ENCODE measurements around the gene ACOT7.

Gene ACOT7

DNA sequence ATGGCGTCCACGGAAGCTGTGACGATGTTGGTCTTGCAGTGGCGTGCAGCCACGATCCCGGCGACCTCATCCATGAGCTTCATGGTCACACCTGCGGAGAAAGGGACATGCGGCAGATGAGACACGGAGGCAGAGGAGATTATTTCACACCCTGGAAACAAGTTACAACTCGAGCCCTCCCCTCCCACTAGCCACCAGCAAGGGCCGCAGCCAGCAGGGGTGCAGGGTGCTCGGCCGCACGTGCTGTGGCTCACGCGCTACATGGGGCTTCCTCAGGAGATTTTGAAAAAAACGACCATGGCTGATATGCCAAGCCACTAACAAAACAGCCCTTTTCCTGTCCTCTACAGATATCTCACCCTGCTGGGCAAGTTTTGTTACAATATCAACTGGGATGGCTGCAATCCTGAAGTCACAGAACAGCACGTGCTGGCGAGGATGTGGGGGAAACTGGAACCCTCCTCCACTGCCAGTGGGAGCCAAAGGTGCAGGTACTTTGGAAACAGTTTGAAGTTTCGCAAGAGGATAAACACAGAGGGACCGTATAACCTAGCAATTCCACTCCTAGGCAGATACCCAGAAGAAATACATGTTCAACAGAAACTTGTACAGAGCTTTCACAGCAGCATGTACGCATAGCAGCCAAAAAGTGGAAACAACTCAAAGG is 98.5 kb downstream of the ACOT7 start:
- TF ChIP-seq EZH2 (IDR thresholded peaks at IDR 0.05; ENCODE audit: borderline replicate concordance, low read length) (no peak), CTCF (IDR thresholded peaks at IDR 0.05; ENCODE audit: low read length) (no peak)
- H3K36me3 ChIP-seq (ENCODE audit: insufficient read depth, low read length) = no peaks in the 10 kb centered on the region
- no peaks in the 10 kb centered on the region for H3K27me3 ChIP-seq (ENCODE audit: insufficient read depth, low read length)
- no peaks in the 10 kb centered on the region for H3K79me2 ChIP-seq (ENCODE audit: insufficient read depth, low read length)
- no peaks in the 10 kb centered on the region for H4K20me1 ChIP-seq (ENCODE audit: insufficient read depth, low read length)
- H3K9me2 ChIP-seq (ENCODE audit: low read depth, low read length) = no peaks in the 10 kb centered on the region
- H3F3A ChIP-seq (ENCODE audit: insufficient read depth, low read length) = no peaks in the 10 kb centered on the region
- no peak overlapping the region for H3K4me3 ChIP-seq (ENCODE audit: low read depth, low read length, poor library complexity, severe bottlenecking)
- no peak overlapping the region for H3K27ac ChIP-seq (ENCODE audit: low read depth, low read length, poor library complexity, severe bottlenecking)
- no peak overlapping the region for H2AFZ ChIP-seq (ENCODE audit: low read length)
- H3K9ac ChIP-seq (ENCODE audit: low read length) = no peak overlapping the region
- H3K9me3 ChIP-seq (ENCODE audit: low read length) = no peaks in the 10 kb centered on the region
- no peaks in the 10 kb centered on the region for H3K4me1 ChIP-seq (ENCODE audit: insufficient read depth, low read length, severe bottlenecking)
- no peak overlapping the region for H3K4me2 ChIP-seq (ENCODE audit: low read length)

DNA sequence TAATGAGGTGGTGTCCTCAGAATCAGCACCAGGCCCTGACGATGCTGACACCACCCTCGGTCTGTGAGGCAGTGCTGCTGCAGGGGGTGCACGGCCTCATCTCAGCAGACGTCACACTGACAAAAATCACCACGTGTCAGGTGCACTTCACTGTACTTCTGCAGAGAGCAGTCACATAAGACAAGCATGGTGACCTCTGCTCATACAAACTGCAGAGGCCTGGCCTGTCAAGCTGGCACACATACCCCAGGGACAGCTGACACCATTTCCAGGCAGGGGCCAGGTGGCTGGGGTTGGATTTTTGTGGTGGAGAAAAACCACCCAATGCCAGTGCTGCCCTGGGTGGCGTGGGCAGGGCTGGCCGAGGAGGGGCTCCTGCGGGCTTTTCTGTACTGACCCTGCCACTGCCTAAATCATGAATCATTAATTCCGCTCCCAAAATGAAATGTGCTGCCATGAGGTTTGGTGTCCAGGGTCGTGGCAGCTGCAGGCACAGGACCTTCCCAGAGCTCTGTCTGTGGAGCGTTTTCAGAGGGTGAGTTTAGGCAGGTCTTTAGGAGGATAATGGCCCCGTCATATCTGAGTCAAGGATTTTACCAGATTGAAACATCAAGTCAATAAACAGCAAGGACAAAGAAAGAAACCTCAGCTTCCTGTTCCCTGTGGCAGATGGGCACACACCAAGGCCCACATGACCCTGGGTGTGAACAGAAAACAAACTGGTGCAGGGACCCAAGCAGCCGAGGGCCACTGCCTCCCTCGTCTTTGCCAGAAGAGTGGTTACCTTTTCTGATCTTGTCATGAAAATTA is 99.3 kb downstream of the ACOT7 start:
- no peaks in the 10 kb centered on the region for H4K20me1 ChIP-seq (ENCODE audit: insufficient read depth, low read length)
- no peak overlapping the region for H2AFZ ChIP-seq (ENCODE audit: low read length)
- no peaks in the 10 kb centered on the region for H3K9me2 ChIP-seq (ENCODE audit: low read depth, low read length)
- H3K27me3 ChIP-seq (ENCODE audit: insufficient read depth, low read length) = no peaks in the 10 kb centered on the region
- no peak overlapping the region for H3K27ac ChIP-seq (ENCODE audit: low read depth, low read length, poor library complexity, severe bottlenecking)
- TF ChIP-seq EZH2 (IDR thresholded peaks at IDR 0.05; ENCODE audit: borderline replicate concordance, low read length) = no peak
- no peak for TF ChIP-seq CTCF (IDR thresholded peaks at IDR 0.05; ENCODE audit: low read length)
- no peak overlapping the region for H3K4me2 ChIP-seq (ENCODE audit: low read length)
- no peaks in the 10 kb centered on the region for H3K36me3 ChIP-seq (ENCODE audit: insufficient read depth, low read length)
- H3K4me1 ChIP-seq (ENCODE audit: insufficient read depth, low read length, severe bottlenecking) = no peaks in the 10 kb centered on the region
- no peak overlapping the region for H3K4me3 ChIP-seq (ENCODE audit: low read depth, low read length, poor library complexity, severe bottlenecking)
- H3K9me3 ChIP-seq (ENCODE audit: low read length) = no peaks in the 10 kb centered on the region
- no peaks in the 10 kb centered on the region for H3F3A ChIP-seq (ENCODE audit: insufficient read depth, low read length)
- H3K9ac ChIP-seq (ENCODE audit: low read length) = no peak overlapping the region
- no peaks in the 10 kb centered on the region for H3K79me2 ChIP-seq (ENCODE audit: insufficient read depth, low read length)

GRCh38 chr1:6292102-6292501 is 101.5 kb downstream of the ACOT7 start:
- H2AFZ ChIP-seq (ENCODE audit: low read length) = no peak overlapping the region
- no peaks in the 10 kb centered on the region for H3K9me3 ChIP-seq (ENCODE audit: low read length)
- H3K36me3 ChIP-seq (ENCODE audit: insufficient read depth, low read length) = no peaks in the 10 kb centered on the region
- H3K79me2 ChIP-seq (ENCODE audit: insufficient read depth, low read length) = no peaks in the 10 kb centered on the region
- H4K20me1 ChIP-seq (ENCODE audit: insufficient read depth, low read length) = no peaks in the 10 kb centered on the region
- no peak overlapping the region for H3K27ac ChIP-seq (ENCODE audit: low read depth, low read length, poor library complexity, severe bottlenecking)
- H3K9ac ChIP-seq (ENCODE audit: low read length) = no peak overlapping the region
- TF ChIP-seq EZH2 (IDR thresholded peaks at IDR 0.05; ENCODE audit: borderline replicate concordance, low read length) (no peak), CTCF (IDR thresholded peaks at IDR 0.05; ENCODE audit: low read length) (no peak)
- no peaks in the 10 kb centered on the region for H3K9me2 ChIP-seq (ENCODE audit: low read depth, low read length)
- H3K4me3 ChIP-seq (ENCODE audit: low read depth, low read length, poor library complexity, severe bottlenecking) = no peak overlapping the region
- no peaks in the 10 kb centered on the region for H3K27me3 ChIP-seq (ENCODE audit: insufficient read depth, low read length)
- no peak overlapping the region for H3K4me2 ChIP-seq (ENCODE audit: low read length)
- H3F3A ChIP-seq (ENCODE audit: insufficient read depth, low read length) = no peaks in the 10 kb centered on the region
- no peaks in the 10 kb centered on the region for H3K4me1 ChIP-seq (ENCODE audit: insufficient read depth, low read length, severe bottlenecking)
